Fibroblast of lung (primary cell): ENCODE results near the gene GPRASP3. TPM values are rescaled to one million over a fixed set of nuclear protein-coding genes. Genes with fewer than 3 reads are reported as not detected.

Experiments
- DNase-seq, 2 donors: peaks; one replicate each; pipeline versions ENCODE4 v3.0.0 to v3.0.0-alpha.2; 2010; ENCODE audit warnings: low read depth in 2 of 2
- H2AFZ ChIP-seq: 2 replicates; pipeline ENCODE4 v1.5.1; 2012; ENCODE audit warnings: low read length, control low read depth, inconsistent platforms
- H3K27ac ChIP-seq: 2 replicates; pipeline ENCODE4 v1.5.1; 2011; ENCODE audit warnings: low read length, control low read depth; ENCODE audit not compliant: insufficient read depth
- H3K27me3 ChIP-seq: 2 replicates; pipeline ENCODE4 v1.5.1; 2011; ENCODE audit warnings: mild to moderate bottlenecking, low read length; ENCODE audit not compliant: control insufficient read depth, insufficient read depth
- H3K36me3 ChIP-seq: 2 replicates; pipeline ENCODE4 v1.5.1; 2011; ENCODE audit warnings: low read length; ENCODE audit not compliant: control insufficient read depth, insufficient read depth
- H3K4me1 ChIP-seq: 2 replicates; pipeline ENCODE4 v1.5.1; 2011; ENCODE audit warnings: low read length; ENCODE audit not compliant: control insufficient read depth, insufficient read depth; ENCODE audit errors: extremely low read depth
- H3K4me2 ChIP-seq: 2 replicates; pipeline ENCODE4 v1.5.1; 2011; ENCODE audit warnings: low read length, control low read depth; ENCODE audit not compliant: insufficient read depth; ENCODE audit errors: extremely low read depth
- H3K4me3 ChIP-seq, 4 experiments: fragments of 200-600 bp in 1 of 4; sonication (generic) in 1 of 4; replicated peaks in 1 of 4; 2 replicates each; pipeline ENCODE4 v1.5.1; 2011 to 2016; ENCODE audit warnings: low read length in 4 of 4, low read depth in 3 of 4, mild to moderate bottlenecking in 3 of 4, control low read depth in 2 of 4, inconsistent platforms in 1 of 4, mixed read lengths in 1 of 4; ENCODE audit not compliant: insufficient read depth in 1 of 4; ENCODE audit errors: control extremely low read depth in 1 of 4
- H3K79me2 ChIP-seq: 2 replicates; pipeline ENCODE4 v1.5.1; 2012; ENCODE audit warnings: mild to moderate bottlenecking, low read length, inconsistent platforms; ENCODE audit not compliant: control insufficient read depth, insufficient read depth
- H3K9ac ChIP-seq: 2 replicates; pipeline ENCODE4 v1.5.1; 2011; ENCODE audit warnings: mild to moderate bottlenecking, low read length, control low read depth; ENCODE audit not compliant: insufficient read depth
- H3K9me3 ChIP-seq: 2 replicates; pipeline ENCODE4 v1.5.1; 2012; ENCODE audit warnings: low read depth, low read length; ENCODE audit not compliant: control insufficient read depth, insufficient read depth
- H4K20me1 ChIP-seq: 2 replicates; pipeline ENCODE4 v1.5.1; 2011; ENCODE audit warnings: low read length; ENCODE audit not compliant: control insufficient read depth, insufficient read depth; ENCODE audit errors: extremely low read depth
- EZH2 ChIP-seq: IDR thresholded peaks from 2 replicates; pipeline ENCODE4 v1.5.1; 2012; ENCODE audit warnings: low read length, control low read depth, mild to moderate bottlenecking; ENCODE audit errors: missing control alignments
- polyA plus RNA-seq, 2 donors: library from polyadenylated mRNA; depleted of rRNA in 1 of 2; stranded (reverse) in 1 of 2; unstranded in 1 of 2; fragments of >200 nt; gene quantifications; 2 replicates each; pipeline ENCODE4 v1.2.1, GENCODE V29; 2011 to 2012; ENCODE audit warnings: missing spikeins in 1 of 2
- total RNA-seq: library from RNA; depleted of rRNA; stranded (reverse); fragments of >200 nt; gene quantifications from 2 replicates; pipeline ENCODE4 v1.2.1, GENCODE V29; 2014
- TF ChIP-seq, protein P1 (sequence below), 2 donors: IDR thresholded peaks in 1 of 2; conservative IDR thresholded peaks in 1 of 2; 1 replicate in 1 of 2; 2 replicates in 1 of 2; pipeline ENCODE4 v1.5.1; 2011 to 2012; ENCODE audit warnings: low read length in 2 of 2, control low read depth in 1 of 2, inconsistent platforms in 1 of 2, low read depth in 1 of 2, mild to moderate bottlenecking in 1 of 2

The GPRASP3 gene
- total and polyA plus RNA-seq, 2 donors (not counting 1 experiment from before 2014, with no cell fraction given), result 7.3 to 9.7 TPM

- peaks cover 7% of the 10 kb centered on the region for H3K4me1 ChIP-seq
- peak overlapping the region; percentile 35 for H3K4me2 ChIP-seq
- H2AFZ ChIP-seq, result no peak overlapping the region
- H3K9me3 ChIP-seq, result no peaks in the 10 kb centered on the region
- no peaks in the 10 kb centered on the region for H3K27me3 ChIP-seq
- H3K36me3 ChIP-seq, result no peaks in the 10 kb centered on the region
- no peak overlapping the region for H3K9ac ChIP-seq
- H3K79me2 ChIP-seq, result peaks cover 2% of the 10 kb centered on the region
- DNase-seq, result peak; percentile 76 to 87
- no peaks in the 10 kb centered on the region for H4K20me1 ChIP-seq
- H3K27ac ChIP-seq, result no peak overlapping the region
- no peak for TF ChIP-seq EZH2
- TF ChIP-seq, protein P1, sequence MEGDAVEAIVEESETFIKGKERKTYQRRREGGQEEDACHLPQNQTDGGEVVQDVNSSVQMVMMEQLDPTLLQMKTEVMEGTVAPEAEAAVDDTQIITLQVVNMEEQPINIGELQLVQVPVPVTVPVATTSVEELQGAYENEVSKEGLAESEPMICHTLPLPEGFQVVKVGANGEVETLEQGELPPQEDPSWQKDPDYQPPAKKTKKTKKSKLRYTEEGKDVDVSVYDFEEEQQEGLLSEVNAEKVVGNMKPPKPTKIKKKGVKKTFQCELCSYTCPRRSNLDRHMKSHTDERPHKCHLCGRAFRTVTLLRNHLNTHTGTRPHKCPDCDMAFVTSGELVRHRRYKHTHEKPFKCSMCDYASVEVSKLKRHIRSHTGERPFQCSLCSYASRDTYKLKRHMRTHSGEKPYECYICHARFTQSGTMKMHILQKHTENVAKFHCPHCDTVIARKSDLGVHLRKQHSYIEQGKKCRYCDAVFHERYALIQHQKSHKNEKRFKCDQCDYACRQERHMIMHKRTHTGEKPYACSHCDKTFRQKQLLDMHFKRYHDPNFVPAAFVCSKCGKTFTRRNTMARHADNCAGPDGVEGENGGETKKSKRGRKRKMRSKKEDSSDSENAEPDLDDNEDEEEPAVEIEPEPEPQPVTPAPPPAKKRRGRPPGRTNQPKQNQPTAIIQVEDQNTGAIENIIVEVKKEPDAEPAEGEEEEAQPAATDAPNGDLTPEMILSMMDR (conservative IDR thresholded peaks at IDR 0.05 in 1 of 2, IDR thresholded peaks at IDR 0.05 in 1 of 2; ENCODE audit: low read depth in 1 of 2, low read length in 2 of 2), result no peak
- no peak overlapping the region for H3K4me3 ChIP-seq
These were observed 44.7 kb downstream of the GPRASP3 start for GRCh38 chrX:102765217-102765616.

- no peaks in the 10 kb centered on the region for H4K20me1 ChIP-seq
- no peak overlapping the region for H3K4me2 ChIP-seq
- no peak for TF ChIP-seq EZH2
- TF ChIP-seq, protein P1 (conservative IDR thresholded peaks at IDR 0.05 in 1 of 2, IDR thresholded peaks at IDR 0.05 in 1 of 2; ENCODE audit: low read depth in 1 of 2, low read length in 2 of 2), result no peak
- no peaks in the 10 kb centered on the region for H3K27me3 ChIP-seq
- peaks cover 2% of the 10 kb centered on the region for H3K79me2 ChIP-seq
- no peak overlapping the region for H2AFZ ChIP-seq
- H3K36me3 ChIP-seq, result no peaks in the 10 kb centered on the region
- H3K9me3 ChIP-seq, result no peaks in the 10 kb centered on the region
- peak; percentile 44 to 64 for DNase-seq
- no peak overlapping the region for H3K4me3 ChIP-seq
- H3K27ac ChIP-seq, result peak overlapping the region; percentile 38
- H3K4me1 ChIP-seq, result peaks cover 7% of the 10 kb centered on the region
- H3K9ac ChIP-seq, result no peak overlapping the region
These were observed 45.3 kb downstream of the GPRASP3 start for GRCh38 chrX:102765809-102766208.

DNA sequence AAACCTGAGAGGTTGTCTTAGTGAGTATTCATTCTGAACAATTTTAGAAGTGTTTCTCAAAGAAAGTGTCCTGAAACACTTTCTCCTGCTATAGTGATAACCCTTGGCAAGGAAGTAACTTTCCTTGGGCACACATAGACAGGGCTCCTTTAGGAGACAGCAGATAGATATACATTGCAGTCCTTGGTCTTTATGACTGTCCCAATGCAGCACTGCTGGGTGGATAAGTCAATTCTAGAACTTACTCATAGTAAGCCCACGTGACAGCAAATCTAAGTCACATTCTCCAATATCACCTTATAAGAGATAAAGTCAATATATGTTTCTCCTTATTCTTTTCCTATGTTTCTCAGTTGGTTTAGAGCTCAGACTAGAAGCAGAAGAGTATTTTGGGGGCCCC, 46.7 kb downstream of the GPRASP3 start:
- no peak overlapping the region for H3K4me3 ChIP-seq
- no peak overlapping the region for H3K27ac ChIP-seq
- DNase-seq, result no peak
- TF ChIP-seq, protein P1 (conservative IDR thresholded peaks at IDR 0.05 in 1 of 2, IDR thresholded peaks at IDR 0.05 in 1 of 2; ENCODE audit: low read depth in 1 of 2, low read length in 2 of 2), result no peak
- TF ChIP-seq EZH2, result no peak
- H2AFZ ChIP-seq, result no peak overlapping the region
- peaks cover 2% of the 10 kb centered on the region for H3K79me2 ChIP-seq
- H3K9ac ChIP-seq, result no peak overlapping the region
- H3K4me2 ChIP-seq, result no peak overlapping the region
- peaks cover 7% of the 10 kb centered on the region for H3K4me1 ChIP-seq
- H3K9me3 ChIP-seq, result no peaks in the 10 kb centered on the region
- H4K20me1 ChIP-seq, result no peaks in the 10 kb centered on the region
- no peaks in the 10 kb centered on the region for H3K27me3 ChIP-seq
- H3K36me3 ChIP-seq, result no peaks in the 10 kb centered on the region
